GM18520 (cell line): ENCODE measurements around the gene BNIP3.

Experiments
- ATAC-seq: cut with Tn5 transposase; IDR thresholded peaks from one replicate; pipeline ENCODE4 v1.9.1; 2021; ENCODE audit not compliant: unreplicated experiment

BNIP3 gene

DNA sequence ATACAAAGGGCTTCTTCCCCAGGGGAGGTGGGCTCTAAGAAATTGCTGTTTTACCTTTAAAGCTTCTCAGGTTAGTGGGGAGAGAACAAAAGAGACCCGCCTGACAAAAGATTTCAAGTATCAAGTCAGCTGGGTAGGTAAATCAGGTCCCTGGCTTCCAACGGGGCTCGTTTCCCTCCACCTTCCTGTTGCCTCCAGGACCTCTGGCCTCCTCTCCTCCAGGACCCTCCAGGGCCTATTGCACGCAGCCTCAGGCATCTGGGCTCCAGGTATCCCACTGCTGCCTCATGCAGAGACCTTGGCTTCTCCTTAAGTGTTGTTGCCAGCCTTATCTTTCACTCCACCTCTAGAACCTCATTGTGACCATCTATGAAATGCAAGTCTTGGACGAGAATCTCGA, 2.9 kb downstream of the BNIP3 start:
- ATAC-seq, result no peak

DNA sequence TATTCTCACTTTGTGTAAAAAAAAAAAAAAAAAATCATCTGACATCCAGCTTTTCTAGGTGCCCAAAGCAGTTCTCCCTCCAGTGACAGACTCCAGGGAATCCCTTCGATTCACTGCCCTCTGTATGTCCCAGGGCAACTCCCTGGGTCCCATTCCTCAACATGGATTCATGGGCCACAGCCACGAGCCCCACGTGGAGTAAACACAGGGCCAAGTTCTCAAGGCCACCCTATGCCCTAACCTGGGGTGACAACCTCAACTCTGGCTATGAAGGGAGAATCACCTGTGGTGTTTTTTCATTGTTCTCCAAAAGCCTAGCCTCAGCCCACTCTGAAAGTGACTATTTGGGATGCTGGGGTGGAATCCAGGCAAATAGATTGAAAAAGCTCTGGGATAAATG, 3.4 kb downstream of the BNIP3 start:
- ATAC-seq, result no peak

DNA sequence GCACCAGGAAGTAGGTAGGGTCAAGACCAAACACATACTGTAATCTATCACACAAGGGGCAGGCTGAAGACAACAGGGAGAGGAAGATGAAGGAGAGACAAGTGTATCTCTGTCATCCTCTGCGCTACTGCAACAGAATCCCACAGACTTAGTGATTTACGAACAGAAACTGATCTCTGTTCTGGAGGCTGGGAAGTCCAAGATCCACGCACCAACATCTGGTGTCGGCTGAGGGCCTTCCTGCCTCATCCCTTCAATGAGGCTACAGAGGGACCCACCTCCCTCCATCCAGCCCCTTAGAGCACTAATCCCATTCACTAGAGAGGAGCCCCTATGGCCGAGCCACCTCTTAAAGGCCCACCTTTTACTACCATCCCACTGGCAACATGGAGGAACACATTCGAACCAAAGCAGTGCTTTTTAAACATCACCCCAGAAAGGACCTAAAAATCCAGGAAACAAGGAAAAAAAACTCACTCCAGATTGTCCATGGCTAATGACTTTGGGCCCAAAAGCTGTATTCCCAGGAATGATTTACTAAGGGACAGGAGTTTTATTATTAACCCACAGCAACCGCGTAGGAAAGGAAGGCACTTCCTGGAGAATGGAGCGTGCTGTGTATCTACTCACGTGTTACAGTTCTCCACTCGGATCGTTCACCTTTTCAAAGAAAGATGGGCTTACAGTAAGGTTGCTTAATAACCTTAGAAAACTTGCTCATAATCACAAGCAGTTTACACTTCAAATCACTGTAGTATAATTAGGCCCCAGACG, 4.2 kb downstream of the BNIP3 start:
- ATAC-seq, result no peak

DNA sequence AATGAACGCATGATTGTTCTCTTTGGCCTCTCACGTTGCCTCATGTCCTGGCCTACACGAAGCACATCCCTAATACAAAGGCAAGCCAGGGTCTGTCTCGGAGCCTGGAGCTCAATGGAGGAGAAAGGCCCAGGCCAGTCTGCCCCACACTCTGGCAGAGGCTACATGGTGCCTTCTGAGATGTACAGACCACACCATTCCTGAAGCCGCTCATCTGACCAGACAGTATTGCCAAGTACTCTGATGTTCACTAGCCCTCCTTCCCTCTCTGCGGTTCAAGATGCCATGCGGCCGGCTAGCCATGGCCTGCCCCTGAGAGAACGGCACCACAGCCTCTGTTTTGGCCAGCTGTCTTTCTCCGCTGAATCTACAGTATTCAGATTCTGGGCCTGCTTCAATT, 5.9 kb downstream of the BNIP3 start:
- ATAC-seq, result no peak

DNA sequence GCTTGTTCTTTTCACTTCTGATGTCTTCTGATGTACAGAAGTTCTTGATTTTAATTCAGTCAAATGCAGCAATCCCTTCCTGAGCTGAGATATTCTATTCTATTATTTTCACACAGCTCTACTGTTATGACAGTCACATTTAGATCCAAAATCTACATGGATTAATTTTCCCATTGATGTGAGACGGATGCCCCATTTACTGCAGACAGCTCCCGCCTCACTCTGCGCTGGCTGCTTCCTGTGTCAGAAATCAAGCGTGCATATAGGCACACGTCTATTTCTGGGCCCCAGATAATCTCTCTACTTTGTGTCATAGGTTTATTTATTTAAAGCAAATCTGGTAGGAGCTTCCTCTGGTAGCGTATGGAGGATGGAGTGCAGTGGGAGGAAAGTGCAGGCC, 6.7 kb downstream of the BNIP3 start:
- no peak for ATAC-seq

DNA sequence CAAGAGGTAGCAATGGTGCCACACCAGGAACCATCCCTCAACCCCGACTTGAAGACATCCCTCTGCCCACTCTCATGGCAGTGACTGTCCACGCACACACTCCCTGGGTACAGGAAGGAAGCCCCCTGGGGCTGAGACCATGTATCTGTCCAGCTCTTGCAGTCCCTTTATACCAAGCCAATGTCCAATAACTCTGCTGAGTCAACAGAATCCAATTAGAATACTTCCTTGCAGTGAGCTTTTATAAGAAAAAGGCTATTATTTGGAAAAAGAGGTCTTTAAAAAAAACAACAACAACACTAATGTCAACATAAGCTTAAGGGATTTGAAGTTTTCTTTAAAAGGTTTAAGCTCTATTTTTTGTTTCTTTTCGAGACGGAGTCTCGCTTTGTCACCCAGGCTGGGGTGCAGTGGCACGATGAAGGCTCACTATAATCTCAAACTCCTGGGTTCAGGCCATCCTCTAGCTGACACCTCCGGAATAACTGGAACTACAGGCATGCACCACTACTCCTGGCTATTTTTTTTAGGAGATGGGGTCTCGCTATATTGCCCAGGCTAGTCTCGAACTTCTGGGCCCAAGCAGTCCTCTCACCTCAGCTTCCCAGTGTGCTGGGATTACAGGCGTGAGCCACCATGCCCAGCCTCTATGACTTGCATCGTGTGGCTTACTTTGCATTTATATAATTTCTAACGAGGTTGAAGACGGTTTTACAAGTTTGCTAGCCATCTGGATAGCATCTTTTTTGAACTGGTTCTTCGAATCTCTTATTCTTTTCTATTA, 7.5 kb downstream of the BNIP3 start:
- ATAC-seq, result no peak

DNA sequence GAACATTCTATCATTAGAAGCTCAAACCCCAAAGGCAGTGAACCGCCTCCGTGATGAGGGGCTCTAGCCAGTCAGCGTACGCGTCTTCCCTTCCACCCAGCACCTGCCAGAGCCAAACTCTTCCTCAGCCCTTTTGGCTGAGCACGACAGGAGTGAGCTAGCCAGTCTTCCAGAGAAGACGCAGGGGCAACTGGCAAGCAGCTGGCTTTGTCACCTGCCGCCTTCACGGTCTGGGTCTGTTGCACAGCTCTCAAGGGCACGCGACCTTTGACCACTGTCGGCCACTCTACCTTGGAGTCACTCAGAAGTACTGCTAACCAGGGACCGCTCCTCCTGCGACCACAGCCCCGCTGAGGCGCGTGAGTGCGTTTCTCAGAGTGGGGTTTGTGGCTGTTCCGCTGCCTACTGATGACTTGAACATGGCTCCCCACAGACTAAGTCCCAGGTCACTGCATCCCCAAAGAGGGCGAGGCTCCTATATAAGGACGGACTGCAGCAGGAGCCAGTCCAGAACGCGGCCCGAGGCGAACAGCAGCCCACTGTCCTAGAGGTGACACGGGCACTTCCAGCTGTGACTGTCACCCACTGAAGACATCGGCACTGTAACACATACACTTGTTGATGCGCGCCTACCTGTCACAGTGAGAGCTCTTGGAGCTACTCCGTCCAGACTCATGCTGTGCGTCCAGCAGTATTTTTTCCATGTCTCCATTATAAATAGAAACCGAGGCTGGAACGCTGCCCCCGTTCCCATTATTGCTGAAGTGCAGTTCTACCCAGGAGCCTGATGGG, 8.4 kb downstream of the BNIP3 start:
- no peak for ATAC-seq

DNA sequence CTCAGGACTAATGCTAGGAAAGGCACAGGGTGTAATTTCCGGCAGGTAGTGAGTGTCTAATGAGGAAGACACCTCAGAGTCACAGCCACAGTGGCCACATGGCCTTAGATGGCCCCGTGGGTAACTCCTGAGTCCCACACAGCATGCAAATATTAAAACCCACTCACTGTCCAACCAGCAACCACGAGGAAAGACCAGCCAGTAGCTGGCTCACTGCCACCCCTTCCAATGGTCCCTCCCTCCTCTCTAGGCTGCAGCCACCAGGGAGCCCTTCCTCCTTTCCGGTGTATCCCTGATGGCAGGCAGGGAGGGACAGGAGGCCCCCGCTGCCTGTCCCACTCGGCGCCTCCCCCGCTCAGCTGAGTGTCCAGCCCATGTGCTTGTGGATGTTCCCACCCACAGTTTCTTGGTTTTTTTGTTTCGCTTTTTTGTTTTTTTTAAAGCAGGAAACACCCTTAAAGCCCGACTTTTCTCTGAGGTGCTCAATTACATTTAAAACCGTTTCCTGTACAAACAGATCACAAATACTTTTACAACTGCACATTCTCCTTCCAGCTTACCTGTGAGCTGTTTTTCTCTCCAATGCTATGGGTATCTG, 9.2 kb downstream of the BNIP3 start:
- ATAC-seq, result no peak

DNA sequence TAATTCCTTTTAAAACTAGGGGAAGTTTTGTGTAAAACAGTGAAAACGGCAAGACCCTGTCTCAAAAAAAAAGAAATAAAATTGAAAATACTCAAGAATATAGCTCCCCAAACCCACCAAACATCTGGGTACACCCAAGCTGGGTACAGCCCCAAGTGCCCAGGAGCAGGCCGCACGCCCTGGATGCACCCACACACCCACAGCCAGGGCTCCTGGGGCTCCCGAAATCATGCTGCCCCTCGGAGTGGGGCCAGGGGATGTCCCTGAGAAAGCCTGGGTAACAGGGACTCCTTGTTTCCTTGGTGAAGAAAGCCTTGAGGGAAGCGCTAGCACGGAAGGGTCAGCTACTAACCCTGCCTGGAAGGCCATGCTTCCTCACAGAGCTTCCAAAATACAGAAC, 10.1 kb downstream of the BNIP3 start:
- no peak for ATAC-seq

DNA sequence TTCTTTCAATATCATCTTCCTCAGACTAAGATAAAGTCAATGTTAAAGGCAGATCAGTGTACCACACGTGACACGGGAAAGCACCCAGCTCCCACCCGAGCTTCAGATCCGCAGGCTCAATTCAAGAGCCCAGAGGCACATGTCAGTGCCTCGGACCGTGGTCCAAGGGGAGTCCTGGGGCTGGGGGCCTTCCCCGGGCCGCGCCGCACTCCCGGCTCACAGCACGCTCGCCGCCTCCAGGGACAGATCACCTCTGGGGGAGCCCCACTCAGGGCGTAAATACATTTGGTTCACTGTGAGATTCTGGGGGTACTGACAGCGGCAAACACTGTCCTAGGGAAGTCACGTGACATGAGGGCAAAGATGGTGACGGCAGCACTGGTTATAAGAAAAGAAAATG, 10.8 kb downstream of the BNIP3 start:
- no peak for ATAC-seq

DNA sequence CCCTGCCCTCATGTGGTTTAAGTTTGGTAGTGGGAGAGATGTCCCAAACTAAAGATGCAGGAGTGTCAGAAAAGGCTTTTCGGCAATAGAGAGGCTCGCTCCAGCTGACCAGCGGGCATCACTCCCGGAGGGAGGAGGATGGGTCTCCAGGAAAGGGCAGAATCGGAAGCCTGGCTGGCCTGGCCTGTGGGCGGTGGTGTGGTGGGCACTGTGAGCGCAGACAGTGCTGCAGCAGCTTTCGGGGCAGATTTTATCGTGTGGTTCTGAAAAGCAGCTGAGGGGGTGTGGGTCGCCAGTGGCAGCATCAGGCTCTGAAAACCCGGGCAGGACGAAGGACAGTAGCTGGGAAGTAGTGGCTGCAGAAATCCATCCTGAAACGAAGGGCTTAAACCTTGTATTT, 12.8 kb downstream of the BNIP3 start:
- ATAC-seq, result no peak

DNA sequence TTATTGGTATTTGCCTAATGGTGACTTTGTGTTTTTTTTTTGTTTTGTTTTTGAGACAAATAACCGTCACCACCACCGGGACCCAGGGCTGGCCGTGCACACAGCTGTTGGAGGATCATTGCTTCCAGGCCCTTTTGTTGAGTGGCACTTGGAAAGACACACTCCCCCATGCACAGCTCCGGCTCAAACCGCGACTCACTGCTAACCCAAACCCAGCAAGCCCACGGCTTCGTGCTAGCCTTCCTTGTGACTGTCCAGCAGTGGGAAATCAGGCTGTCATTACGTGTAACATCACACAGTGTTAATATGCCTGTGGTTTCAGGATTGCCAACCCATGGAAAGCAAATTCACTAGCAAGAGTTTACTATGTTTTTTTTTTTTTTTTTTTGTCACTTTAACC, 17.4 kb downstream of the BNIP3 start:
- ATAC-seq, result no peak

DNA sequence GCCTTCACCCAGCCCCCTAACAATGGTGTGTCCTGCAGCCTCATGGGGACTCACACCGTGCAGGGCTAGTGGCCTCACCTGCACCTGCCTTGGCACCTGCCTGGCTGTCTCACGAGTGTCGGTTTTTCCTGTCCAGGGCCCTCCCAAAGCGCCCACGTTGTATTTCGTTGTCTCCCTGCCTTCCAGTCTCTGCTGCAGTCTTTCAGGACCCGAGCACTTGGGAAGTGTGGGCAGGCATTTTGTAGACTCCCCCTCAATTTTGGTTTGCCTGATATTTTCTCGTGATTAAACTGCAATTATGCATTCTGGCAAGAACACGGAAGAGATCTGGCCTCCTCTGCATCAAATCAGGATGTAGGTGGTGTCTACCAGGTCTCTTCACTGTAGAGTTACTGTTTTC, 17.9 kb downstream of the BNIP3 start:
- ATAC-seq, result no peak

DNA sequence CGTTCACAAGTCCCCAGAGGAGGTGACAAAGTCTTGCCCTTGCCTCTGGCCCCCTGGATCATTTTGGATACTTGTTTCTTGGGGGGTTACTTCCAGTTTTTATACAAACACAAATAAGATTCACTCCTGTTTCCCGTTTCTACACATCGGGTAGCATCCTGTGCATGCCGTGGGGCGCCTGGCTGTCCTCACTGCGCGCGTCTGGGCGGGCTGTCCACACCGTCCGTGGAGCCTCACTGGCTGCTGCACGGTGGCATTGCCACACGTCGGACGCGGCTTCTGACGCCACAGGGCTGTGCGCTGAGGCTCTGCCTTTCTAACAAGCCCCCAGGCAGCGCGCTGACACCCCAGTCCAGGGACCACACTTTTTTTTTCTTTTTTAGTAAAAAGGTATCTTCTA, 18.4 kb downstream of the BNIP3 start:
- ATAC-seq, result no peak

DNA sequence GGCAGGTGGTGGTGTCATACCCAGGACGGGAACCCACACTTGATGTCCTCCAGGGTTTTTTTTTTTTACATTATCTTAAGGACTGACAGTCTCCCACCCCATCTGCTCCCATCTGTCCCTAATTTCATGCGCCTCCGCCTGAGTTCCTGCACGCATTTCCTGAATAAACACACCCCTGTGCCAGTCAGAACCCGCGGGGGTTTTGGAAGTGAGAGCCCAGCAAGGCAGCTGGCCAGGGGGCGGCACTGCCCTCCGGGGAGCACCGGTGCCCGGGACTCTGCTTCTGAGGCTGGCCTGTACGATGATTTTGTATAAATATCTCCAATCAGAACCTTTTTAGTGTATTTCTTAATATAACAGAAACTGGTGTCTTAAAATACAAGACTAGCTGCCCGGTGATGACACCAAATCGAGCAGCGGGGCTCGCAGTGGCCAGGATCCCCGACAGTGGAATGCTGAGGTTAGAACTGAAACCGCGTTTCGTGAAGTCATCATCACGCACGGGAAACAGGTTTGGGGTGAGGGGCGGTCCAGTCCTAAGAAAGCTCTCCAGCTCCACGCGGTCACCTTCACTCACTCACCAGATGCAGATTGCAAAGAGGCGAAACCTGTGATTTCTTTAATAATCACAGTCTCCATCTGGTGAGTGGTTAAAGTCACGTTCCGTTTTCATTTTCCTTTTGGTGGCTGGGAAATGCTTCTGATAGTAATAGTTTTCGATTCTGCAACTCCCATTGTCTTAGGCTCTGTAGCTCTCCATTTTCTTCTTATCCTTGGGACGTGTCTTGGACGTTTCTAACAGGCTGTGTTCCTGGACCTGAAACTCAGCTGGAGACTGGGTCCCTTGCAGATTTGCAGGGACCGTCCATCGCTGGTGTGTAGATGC, 19.7 kb downstream of the BNIP3 start:
- ATAC-seq, result no peak

DNA sequence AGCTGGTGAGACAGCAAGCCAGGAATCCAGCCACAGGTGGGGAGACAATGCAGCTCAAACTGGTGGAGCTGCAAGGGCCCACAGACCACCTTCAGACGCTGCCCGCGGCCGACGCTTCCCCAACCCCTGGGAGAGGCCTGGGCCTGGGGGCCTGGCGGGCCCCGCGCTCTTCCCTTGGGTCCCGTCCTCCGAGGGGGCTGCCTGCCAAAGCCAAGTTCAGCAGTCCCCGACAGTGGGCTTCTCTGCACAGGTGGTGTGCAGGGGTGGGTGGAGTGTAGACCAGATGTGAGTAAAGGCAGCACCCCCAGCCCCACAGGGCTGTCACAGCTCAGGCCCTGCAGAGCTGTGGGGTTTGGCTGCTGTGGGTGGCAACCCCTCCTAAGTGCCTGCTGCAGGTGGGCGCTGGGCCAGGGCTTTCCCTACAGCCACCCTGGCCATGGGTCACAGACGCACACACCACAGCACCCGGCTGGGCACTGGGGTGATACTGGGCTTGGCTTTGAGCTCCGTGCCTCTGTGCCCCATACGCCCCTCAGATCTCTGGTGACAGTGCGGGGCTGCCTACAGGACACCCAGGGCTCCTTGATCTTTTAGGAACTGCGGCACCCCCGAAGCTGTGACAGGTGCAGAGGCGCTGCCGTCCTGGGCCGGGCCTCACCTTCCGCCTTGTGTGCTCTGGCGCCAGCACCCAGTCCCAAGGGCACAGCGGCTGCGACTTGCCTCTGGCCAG, 20.5 kb downstream of the BNIP3 start:
- ATAC-seq, result no peak

DNA sequence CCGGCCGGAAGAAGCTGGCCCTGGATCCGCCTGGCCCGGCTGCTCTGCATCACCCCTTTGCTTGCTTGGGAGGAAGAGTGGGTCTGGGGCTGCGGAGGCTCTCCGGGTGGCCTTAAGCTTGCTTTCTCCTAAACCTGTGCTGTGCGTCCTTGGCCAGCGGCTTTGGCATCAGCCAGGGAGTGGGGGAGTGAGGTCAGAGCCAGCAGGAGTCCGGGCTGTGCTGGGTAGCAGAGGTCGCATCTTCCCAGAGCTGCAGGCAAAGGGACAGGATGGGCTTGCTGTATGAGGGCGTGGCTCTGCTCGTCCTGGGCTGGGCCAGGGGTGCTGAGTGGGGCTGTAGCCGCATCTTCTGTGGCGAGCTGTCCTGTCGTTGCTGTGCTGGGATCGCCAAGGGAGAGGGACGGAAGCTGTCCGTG, 21.1 kb downstream of the BNIP3 start:
- no peak for ATAC-seq

DNA sequence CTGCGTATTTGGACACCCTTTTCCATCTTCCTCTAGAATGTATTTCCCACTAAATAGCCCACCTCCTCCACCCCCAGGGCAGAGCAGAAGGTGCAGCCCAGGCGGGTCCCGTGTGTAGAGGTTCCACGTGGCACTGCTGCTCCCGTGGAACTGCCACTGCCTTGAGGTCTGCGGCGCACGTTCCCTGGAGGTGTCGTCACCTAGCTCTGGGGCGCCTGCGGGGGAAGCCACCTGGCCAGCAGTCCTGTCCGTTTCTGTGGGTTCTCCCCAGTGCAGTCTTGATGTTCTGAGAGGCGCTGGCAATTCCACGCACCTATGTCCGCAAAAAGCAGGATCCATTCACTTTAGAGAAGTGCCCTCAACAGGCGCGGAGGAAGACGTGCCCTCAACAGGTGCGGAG, 21.9 kb downstream of the BNIP3 start:
- no peak for ATAC-seq

DNA sequence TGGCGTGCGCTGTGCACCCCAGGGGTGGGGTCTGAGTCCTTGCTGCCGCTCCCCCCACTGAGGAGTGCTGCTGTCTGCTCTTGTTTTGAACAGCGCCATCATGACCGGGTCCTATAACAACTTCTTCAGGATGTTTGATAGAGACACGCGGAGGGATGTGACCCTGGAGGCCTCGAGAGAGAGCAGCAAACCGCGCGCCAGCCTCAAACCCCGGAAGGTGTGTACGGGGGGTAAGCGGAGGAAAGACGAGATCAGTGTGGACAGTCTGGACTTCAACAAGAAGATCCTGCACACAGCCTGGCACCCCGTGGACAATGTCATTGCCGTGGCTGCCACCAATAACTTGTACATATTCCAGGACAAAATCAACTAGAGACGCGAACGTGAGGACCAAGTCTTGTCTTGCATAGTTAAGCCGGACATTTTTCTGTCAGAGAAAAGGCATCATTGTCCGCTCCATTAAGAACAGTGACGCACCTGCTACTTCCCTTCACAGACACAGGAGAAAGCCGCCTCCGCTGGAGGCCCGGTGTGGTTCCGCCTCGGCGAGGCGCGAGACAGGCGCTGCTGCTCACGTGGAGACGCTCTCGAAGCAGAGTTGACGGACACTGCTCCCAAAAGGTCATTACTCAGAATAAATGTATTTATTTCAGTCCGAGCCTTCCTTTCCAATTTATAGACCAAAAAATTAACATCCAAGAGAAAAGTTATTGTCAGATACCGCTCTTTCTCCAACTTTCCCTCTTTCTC, 26.0 kb downstream of the BNIP3 start:
- ATAC-seq, result no peak
